Spleen (tissue), 7 donors: Measurements from ENCODE around the gene SZRD1.

ENCODE experiments used
- POLR2A ChIP-seq, 3 donors: fragments of 450-650 bp; IDR thresholded peaks; one replicate each; pipeline ENCODE4 v1.5.1; 2017; ENCODE audit warnings: antibody characterized with exemption in 3 of 3, mild to moderate bottlenecking in 1 of 3
- POLR2AphosphoS5 ChIP-seq, 3 donors: sonication (generic); formaldehyde crosslinking; IDR thresholded peaks; one replicate each; pipeline ENCODE4 v1.5.1; 2017; ENCODE audit warnings: antibody characterized with exemption in 3 of 3
- TF ChIP-seq, protein P1 (sequence below), 11 experiments: fragments of 200-600 bp in 7 of 11; fragments of 450-650 bp in 4 of 11; sonication (generic) in 4 of 11; IDR thresholded peaks in 8 of 11; conservative IDR thresholded peaks in 3 of 11; 1 replicate in 7 of 11; 2 replicates in 4 of 11; pipeline versions ENCODE4 v1.4.0 to v1.8.0; 2016 to 2021; ENCODE audit warnings: antibody characterized with exemption in 11 of 11, inconsistent platforms in 4 of 11, mild to moderate bottlenecking in 1 of 11
- donor health status: DM: no; HTN: no; CAD: no; lungs with moderate emphysema.
- donor health status: DM: no; HTN: no; CAD: no.
- donor health status: DM: no; HTN: no; CAD: no.

DNA sequence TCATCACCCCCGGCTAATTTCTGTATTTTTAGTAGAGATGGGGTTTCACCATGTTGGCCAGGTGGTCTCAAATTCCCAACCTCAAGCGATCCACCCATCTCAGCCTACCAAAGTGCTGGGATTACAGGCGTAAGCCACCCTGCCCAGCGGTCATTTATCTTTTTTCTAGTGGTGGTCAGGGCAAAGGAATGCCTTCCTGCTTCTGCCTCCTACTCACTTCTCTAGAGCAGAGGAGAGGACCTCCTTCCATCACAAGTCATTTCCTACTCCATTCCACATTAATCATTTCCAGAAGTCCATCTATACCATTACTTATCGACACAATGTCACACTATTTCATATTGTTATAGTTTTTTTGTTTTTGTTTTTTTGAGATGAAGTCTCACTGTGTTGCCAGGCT, 28.1 kb upstream of the SZRD1 start:
- TF ChIP-seq POLR2A (IDR thresholded peaks at IDR 0.05) = no peak
- TF ChIP-seq, protein P1, sequence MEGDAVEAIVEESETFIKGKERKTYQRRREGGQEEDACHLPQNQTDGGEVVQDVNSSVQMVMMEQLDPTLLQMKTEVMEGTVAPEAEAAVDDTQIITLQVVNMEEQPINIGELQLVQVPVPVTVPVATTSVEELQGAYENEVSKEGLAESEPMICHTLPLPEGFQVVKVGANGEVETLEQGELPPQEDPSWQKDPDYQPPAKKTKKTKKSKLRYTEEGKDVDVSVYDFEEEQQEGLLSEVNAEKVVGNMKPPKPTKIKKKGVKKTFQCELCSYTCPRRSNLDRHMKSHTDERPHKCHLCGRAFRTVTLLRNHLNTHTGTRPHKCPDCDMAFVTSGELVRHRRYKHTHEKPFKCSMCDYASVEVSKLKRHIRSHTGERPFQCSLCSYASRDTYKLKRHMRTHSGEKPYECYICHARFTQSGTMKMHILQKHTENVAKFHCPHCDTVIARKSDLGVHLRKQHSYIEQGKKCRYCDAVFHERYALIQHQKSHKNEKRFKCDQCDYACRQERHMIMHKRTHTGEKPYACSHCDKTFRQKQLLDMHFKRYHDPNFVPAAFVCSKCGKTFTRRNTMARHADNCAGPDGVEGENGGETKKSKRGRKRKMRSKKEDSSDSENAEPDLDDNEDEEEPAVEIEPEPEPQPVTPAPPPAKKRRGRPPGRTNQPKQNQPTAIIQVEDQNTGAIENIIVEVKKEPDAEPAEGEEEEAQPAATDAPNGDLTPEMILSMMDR (IDR thresholded peaks at IDR 0.05 in 8 of 11, conservative IDR thresholded peaks at IDR 0.05 in 3 of 11) = no peak
- no peak for TF ChIP-seq POLR2AphosphoS5 (IDR thresholded peaks at IDR 0.05)
